HG03103 (cell line): ENCODE results near the gene RSPRY1.
A peak's percentile ranks its signal among the peaks of the same experiment; 100 is the strongest.
"Not testable (repeated sequence)": the region's sequence is repeated elsewhere in the genome, so short reads cannot be mapped to it uniquely, and the experiment has no call there.

Experiments
- ATAC-seq: cut with Tn5 transposase; IDR thresholded peaks from one replicate; pipeline ENCODE4 v1.9.1; 2021; ENCODE audit warnings: low read depth; ENCODE audit not compliant: unreplicated experiment

The RSPRY1 gene

DNA sequence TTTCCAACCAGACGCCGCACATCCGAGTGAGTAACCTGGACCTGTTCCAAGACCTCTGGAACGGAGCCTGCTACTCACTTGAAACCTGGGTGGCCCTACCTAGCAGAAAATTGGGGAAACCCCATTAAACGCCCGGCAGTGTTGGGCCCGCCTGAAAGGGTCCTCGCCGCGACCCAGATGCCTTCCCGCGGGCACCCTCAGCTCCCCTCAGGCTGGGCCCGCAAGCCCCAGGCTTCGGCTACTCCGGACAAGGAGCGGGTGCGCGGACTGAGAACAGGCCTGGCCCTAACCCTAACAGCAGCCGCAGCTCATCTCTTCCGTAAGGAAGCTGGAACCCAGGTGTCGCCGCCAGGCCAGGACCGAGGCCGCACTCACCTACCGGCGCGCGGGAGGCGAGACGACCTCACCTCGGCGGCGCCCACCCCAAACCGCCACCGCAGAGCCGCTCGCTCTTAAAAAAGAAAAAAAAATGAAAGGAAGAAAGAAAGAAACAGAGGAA is 634 bp upstream of the RSPRY1 start:
- ATAC-seq, result peak; percentile 16

DNA sequence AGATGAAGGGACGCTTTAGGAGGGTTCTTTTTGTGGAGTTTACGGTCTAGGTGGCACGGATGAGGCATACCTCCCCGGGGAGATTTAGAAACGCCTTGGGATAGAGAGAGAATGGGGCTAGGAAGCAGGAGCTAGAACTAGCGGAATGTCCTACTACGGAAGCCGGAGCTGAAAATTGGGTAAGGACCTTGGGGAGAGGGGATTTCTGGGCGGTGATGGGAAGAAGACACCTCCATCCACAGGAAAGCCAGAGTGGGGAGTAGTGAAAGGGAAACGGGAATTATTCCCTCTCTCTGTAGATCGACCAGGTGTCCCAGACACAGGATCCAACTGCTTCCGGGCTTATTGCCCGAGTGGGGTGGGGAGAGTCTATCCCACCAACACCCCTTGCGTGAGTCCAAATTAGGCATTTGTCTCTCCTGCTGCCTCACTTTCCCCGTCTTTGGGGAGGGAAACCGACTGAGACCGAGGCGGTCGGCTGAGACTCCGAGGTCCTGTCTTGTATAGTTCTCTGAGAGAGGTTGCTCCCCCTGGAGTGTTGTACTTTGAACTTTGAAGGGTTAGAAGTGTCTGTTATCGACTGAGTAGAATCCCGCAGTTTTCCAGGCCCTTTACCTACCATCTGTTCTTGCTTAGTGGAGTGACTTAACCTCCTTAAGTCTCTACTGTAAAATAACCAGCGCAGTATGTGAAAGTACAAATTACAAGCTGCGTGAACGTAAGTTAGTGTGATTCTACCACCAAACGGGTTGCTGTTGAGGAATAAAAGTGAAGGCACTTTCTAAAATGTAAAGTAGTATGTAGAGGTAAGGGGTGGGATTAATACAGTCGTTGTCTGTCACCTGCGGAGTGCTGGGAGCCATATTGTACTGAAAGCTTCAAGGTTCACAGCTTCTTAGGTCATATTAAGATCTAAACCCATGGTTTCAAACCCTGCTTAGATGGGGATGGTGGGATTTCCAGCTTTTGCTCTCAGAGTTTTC is 1.0 kb downstream of the RSPRY1 start:
- ATAC-seq, result no peak

DNA sequence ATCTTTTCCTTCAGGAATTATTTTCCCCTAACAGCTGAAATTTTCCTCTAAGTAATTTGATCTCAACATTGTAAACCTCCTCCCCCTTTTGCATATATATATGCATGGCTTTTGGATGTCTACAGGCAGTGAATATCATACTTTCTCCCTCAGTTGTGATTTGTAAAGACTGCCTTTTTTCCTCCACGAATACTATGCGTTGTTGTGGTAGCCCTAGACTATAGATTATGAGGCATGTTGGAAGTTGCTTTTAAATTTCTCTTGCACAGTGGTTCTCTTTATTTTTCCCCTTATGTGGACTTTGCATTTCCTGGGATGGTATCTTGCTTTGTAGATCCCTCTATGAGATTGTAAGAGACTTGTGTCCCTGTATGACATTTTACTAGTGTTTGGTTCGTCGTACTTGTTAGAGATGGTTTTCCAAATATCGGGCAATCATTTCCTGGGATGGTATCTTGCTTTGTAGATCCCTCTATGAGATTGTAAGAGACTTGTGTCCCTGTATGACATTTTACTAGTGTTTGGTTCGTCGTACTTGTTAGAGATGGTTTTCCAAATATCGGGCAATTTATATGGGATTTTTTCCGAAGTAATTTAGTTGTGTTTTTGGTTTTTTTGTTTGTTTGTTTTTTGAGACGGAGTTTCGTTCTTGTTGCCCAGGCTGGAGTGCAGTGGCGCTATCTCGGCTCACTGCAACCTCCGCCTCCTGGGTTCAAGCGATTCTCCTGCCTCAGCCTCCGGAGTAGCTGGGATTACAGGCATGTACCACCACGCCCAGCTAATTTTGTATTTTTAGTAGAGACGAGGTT is 2.0 kb downstream of the RSPRY1 start:
- not testable (repeated sequence) for ATAC-seq

DNA sequence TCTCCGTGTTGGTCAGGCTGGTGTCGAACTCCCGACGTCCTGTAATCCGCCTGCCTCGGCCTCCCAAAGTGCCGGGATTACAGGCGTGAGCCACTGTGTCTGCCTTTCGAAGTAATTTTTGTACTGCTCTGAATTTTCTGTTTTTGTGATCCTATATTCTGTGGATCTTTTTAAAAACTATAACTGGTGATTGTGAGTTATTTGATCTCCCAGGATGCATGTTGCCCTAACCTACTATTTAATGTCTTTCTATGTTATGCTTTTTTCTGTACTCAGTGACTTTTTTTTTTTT is 2.5 kb downstream of the RSPRY1 start:
- ATAC-seq, result no peak

DNA sequence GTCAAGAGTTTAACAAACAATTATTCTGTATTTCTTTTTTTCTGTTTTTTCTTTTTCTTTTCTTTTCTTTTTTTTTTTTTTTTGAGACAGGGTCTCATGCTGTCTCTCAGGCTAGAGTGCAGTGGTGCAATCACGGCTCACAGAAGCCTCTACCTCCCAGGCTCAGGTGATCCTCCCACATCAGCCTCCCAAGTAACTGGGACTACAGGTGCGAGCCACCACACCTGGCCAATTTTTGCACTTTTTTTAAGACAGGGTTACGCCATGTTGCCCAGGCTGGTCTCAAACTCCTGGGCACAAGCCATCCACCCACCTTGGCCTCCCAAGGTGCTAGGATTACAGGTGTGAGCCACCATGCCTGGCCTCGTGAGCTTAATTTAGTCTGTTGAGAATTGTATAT is 3.4 kb downstream of the RSPRY1 start:
- ATAC-seq, result not testable (repeated sequence)

DNA sequence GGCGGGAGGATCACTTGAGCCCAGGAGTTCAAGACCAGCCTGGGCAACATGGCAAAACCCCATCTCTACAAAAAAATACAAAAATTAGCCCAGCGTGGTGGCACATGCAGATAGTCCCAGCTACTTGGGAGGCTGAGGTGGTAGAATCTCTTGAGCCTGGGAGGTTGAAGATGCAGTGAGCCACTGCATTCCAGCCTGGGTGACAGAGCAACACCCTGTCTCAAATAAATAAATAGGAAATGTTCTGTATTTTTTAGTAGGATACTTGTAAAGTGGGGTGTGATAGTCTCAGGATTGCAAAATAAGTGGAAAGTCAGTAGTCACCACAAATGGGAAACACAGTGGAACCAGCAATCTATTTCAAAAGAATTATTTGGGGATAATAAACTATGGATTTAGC is 4.0 kb downstream of the RSPRY1 start:
- no peak for ATAC-seq

DNA sequence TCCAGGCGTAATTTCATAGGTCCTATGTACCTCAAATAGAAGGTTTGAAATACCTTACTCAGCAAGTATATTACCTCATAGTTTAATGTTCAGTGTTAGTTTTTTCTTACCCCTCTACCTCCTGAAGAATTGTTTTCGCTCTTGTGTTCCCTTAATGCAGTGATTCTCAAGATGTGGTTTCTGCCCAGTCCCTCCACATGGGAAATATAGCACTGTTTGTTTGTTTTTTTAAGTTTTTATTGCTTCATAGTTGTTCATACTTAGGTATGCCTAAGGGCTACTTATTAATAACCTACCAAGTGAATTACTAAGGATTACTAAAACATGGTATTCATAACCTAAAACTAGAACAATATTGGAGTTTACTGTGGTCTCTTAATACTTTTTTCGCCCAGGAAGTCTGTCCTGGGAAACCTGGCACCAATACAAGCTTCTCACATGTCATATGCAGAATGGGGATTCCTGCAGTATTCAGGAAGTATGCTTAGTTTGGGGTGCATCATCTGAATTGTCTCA is 5.0 kb downstream of the RSPRY1 start:
- no peak for ATAC-seq

DNA sequence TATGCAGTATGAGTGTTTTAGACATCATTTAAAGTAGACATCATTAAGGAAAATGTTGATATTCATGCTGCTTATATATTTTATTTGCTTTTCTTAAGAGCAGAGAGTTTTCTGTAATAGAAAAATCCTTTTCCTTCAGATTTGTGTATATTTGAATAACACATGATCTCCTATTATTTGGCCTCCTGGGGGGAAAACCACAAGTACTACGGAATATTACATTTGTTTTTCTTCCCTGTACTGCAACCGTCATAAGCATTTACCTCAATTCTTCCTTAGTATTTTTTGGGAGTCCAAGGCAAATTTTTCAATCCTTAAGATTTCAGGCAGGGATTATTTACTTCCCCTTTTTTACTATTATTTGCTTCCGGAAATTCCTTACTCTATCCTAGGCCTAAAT is 6.0 kb downstream of the RSPRY1 start:
- no peak for ATAC-seq

DNA sequence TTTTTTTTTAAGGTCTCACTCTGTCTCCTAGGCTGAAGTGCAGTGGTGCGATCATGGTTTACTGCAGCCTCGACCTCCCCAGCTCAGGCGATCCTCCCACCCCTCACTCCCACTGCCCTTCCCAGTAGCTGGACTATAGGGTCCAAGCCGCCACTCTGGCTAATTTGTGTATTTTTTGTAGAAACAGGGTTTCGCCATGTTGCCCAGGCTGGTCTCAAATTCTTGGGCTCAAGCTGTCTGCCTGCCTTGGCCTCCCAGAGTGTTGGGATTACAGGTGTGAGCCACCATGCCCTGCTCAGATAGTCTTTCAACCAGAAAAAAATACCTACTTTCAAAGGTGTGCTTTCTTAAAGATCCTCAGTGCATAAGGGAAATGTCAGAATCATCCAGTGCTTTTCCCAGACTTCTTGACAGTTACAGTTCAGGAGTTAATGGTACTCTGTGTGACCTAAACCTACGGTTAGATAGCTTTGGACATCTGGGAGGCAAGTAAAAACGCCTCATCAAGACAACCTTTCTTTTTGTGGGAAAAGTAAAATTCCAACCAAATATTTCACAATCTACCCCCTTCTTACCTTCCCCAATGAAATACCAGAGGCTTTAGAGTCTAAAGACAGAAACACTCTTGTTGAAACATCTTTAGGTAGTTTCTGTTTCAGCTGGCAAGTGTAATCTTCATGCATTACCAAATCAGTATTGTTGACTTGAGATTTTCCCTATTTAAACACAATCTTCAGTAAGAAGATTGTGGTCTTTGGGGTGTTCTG is 6.8 kb downstream of the RSPRY1 start:
- ATAC-seq, result no peak

DNA sequence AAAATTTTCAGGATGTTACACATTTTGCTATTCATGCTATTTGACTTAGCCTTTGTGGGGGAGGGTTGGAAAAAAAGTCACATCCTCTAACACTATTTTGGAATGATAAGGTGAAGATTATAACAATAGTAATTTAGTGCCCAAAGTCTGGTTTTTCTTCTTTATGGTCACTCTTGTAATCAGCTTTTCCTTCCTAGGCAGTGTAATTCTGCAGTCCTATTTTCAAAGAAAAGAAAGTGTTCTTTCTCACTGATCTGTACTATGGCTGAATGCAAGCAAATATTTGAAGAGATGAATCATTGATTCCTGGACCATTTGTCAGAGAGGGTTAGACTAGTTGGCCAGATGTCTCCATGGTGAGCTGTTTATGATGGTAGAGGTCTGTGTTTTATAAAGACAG is 8.4 kb downstream of the RSPRY1 start:
- ATAC-seq, result no peak

DNA sequence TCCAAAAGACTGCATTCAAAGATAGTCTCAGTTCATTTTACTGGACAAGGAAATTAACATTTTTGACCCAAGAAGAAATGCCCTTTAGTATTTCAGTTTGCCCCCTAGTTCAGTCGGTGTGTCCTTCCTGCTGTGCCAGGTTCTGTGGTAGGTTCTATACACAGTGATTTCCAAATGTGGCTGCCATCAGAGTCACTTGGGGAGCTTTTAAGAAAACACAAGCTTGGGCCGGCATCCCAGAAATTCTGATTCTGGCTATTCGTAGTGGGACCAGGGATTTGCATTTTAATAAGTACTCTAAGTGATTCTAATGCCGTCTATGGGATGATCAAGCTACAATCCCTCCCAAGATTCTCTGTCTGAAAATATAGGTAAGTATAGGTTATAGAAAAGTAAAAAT is 10.2 kb downstream of the RSPRY1 start:
- ATAC-seq, result no peak

DNA sequence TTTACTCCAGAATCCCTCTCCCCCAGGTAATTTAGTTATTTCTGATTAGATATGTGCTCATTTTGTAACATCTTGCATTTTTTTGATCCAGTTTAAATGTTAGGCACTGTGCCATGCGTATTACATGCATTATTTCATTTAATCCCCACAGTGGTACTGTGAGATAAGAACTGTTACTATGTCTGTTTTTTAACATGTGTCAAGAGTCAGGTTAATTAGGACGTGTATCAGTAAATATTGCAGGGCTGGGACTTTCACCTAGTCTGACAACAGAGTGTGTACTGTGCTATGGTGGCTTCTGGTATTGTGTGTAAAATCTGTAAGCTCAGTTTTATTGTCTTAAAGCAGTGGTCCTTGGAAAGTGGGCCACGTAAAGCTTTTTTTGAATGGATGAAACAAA is 10.6 kb downstream of the RSPRY1 start:
- no peak for ATAC-seq

DNA sequence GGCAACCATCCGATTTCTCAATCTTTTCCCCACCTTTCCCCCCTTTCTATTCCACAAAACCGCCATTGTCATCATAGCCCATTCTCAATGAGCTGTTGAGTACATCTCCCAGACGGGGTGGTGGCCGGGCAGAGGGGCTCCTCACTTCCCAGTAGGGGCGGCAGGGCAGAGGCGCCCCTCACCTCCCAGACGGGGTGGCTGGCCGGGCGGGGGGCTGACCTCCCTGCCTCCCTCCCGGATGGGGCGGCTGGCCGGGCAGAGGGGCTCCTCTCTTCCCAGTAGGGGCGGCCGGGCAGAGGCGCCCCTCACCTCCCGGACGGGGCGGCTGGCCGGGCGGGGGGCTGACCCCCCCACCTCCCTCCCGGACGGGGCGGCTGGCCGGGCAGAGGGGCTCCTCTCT is 14.2 kb downstream of the RSPRY1 start:
- ATAC-seq, result not testable (repeated sequence)

DNA sequence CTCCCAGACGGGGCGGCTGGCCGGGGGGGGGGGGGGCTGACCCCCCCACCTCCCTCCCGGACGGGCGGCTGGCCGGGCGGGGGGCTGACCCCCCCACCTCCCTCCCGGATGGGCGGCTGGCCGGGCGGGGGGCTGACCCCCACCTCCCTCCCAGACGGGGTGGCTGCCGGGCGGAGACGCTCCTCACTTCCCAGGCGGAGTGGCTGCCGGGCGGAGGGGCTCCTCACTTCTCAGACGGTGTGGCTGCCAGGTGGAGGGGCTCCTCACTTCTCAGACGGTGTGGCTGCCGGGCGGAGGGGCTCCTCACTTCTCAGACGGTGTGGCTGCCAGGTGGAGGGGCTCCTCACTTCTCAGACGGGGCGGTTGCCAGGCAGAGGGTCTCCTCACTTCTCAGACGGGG is 14.8 kb downstream of the RSPRY1 start:
- ATAC-seq, result not testable (repeated sequence)

DNA sequence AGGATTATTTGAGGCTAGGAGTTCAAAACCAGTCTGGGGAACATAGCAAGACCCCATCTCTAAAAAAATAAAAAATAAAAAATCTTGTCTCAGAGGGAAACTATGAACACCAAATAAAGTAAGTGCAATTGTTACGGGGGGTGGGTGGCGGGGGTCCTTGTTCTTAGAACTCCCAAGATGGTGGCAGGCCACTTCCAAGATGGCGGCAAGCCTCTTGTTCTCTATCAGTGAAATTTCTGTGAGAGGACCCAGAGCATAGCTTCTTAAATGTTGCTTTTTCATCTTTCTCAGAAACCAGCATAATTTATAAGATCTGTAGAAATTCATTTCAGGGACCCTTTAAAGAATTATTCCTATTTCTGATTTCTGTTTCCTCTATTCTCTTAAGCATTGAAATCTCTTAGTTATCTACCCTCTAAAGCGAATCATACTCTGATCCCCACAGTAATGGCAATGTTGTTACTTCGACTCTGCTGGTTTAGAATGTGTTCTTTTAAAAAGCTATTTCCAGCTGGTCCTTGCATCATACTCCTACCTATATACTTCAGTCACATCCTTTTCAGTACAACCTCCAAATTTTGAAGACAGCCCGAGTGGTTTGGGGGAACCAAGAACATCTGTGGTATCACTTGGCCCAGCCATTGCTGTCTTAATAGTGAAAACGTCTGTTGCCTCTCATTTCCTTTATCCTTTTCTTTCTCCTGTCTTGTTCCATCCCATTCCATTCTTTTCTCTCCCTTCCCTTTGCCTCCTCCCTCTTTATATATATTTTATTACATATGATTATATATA is 16.2 kb downstream of the RSPRY1 start:
- ATAC-seq, result no peak

DNA sequence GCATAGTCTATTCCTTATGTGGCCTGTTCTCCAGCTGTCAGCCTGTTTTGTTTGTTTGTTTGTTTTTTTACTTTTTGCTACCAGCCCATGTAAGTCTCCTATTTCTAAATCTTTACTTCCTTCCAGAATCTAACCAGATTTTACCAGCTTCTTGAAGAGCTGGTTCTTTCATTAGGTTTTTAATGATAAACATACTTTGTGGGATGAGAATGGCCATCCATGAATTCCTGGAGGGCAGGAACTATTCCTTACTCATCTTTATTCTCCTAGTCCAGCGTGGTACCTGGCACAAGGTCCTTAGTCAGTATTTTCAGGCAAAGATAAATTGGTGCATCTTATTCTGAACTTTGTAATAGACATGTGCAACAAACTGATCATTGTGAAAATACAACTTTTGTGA is 17.3 kb downstream of the RSPRY1 start:
- ATAC-seq, result no peak

DNA sequence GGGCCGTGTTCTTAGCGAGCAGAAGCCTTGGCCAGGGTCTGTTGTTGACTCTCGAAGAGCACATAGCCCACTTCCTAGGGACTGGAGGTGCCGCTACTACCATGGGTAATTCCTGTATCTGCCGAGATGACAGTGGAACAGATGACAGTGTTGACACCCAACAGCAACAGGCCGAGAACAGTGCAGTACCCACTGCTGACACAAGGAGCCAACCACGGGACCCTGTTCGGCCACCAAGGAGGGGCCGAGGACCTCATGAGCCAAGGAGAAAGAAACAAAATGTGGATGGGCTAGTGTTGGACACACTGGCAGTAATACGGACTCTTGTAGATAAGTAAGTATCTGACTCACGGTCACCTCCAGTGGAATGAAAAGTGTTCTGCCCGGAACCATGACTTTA is 18.5 kb downstream of the RSPRY1 start:
- ATAC-seq, result no peak

DNA sequence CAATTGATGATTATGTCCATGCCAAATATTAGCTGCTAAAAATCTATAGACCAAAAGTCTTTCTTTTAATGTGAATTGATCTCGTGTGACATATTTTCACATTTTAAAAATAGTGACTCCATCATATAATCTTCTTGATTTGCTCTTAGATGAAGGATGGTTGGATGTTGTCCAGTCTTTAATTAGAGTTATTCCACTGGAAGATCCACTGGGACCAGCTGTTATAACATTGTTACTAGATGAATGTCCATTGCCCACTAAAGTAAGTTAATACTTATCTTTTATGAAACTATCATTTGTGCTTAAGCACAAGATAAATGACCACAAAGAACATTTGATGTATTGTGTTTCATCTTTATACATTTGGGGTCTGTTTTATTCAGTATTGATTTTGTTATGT is 22.8 kb downstream of the RSPRY1 start:
- ATAC-seq, result no peak

DNA sequence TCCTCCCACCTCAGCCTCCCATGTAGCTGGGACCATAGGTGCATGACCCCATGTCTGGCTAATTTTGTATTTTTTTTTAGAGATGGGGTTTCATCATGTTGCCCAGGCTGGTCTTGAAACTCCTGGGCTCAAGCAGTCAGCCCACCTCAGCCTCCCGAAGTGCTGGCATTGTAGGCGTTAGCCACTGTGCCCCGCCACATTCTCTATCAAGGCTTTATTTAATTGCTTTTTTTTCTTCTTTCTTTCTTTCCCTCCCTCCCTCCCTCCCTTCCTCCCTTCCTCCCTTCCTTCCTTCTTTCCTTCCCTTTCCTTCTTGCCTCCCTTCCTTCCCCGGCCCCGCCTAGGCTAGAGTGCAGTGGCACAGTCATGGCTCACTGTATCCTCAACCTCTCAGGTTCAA is 23.7 kb downstream of the RSPRY1 start:
- ATAC-seq, result no peak

DNA sequence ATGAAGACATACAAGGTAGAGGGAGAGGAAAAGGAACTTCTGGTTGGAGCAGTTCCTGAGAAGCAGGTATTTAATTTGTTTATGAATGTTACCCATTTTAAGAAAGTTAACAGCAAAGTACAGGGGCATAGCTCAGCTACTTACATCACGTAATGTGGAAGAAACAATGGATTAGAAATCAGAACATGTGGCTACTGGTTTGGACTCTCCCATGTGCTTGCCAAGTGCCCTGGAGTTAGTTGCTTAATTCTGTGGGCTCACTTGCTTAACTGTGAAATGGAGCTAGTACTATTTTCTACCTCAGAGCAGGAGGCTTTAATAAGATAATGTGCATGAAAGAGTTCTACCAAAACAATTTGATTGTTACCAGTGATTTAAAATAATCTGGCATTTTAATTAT is 27.3 kb downstream of the RSPRY1 start:
- no peak for ATAC-seq
